Transverse colon (tissue), 4 donors: ENCODE results near the gene TUFT1. TPM values are rescaled to one million over a fixed set of nuclear protein-coding genes. Genes with fewer than 3 reads are reported as not detected.

Source experiments
- DNase-seq: peaks from one replicate; pipeline ENCODE4 v3.0.0-alpha.2; 2019
- H3K27ac ChIP-seq, 4 donors: fragments of 200-600 bp; sonication (generic); 2 replicates each; pipeline ENCODE4 v1.5.1; 2016 to 2018; ENCODE audit warnings: inconsistent platforms in 4 of 4
- H3K27me3 ChIP-seq: fragments of 200-600 bp; sonication (generic); 2 replicates; pipeline ENCODE4 v1.5.1; 2017; ENCODE audit warnings: inconsistent platforms
- H3K36me3 ChIP-seq, 4 donors: fragments of 200-600 bp; sonication (generic); 2 replicates each; pipeline ENCODE4 v1.5.1; 2017 to 2019; ENCODE audit warnings: inconsistent platforms in 4 of 4
- H3K4me1 ChIP-seq, 4 donors: fragments of 200-600 bp; sonication (generic); 2 replicates each; pipeline ENCODE4 v1.5.1; 2017 to 2020; ENCODE audit warnings: inconsistent platforms in 4 of 4
- H3K4me3 ChIP-seq, 4 donors: fragments of 200-600 bp; sonication (generic); 1 replicate in 1 of 4; 2 replicates in 3 of 4; pipeline versions ENCODE4 v1.5.1 to v1.6.1; 2017 to 2019; ENCODE audit warnings: inconsistent platforms in 4 of 4
- H3K9me3 ChIP-seq, 2 donors: fragments of 200-600 bp; sonication (generic); 2 replicates each; pipeline ENCODE4 v1.5.1; 2017 to 2019; ENCODE audit warnings: inconsistent platforms in 2 of 2
- EP300 ChIP-seq: sonication (generic); formaldehyde crosslinking; IDR thresholded peaks from one replicate; pipeline ENCODE4 v1.6.1; 2017; ENCODE audit warnings: antibody characterized with exemption, low read depth
- POLR2A ChIP-seq: fragments of 450-650 bp; IDR thresholded peaks from one replicate; pipeline ENCODE4 v1.6.1; 2016; ENCODE audit warnings: antibody characterized with exemption, mild to moderate bottlenecking, moderate library complexity
- POLR2AphosphoS5 ChIP-seq, 3 donors: sonication (generic); formaldehyde crosslinking; IDR thresholded peaks; one replicate each; pipeline ENCODE4 v1.6.1; 2016; ENCODE audit warnings: antibody characterized with exemption in 3 of 3
- WGBS, 2 donors: methylation state at CpG; one replicate each; pipeline ENCODE4 v1.1.5; 2018; ENCODE audit warnings: low coverage in 1 of 2; 5-methylcytosine and 5-hydroxymethylcytosine counted together
- in situ Hi-C, 4 donors: fragments of 200-750 bp; cut with MboI; loops; one replicate each; pipeline versions ENCODE4 v1.15.0 to v1.15.1; 2017; ENCODE audit warnings: low sequenced_read_pairs in 3 of 4, low pct_ligation_motif_present in 1 of 4, low pct_unique_long_range_greater_than_20kb in 1 of 4
- intact Hi-C: fragments of 100-400 bp; cut with DNase I; formaldehyde crosslinking; loops from one replicate; pipeline ENCODE4 v1.15.1; 2023; ENCODE audit warnings: low total_unique reads
- total RNA-seq, 4 donors: library from RNA; depleted of rRNA; stranded (reverse); fragments of >200 nt; gene quantifications; one replicate each; pipeline ENCODE4 v1.1.0, GENCODE V29; 2016
- TF ChIP-seq, protein P1 (sequence below), 5 experiments: fragments of 200-600 bp in 3 of 5; fragments of 450-650 bp in 2 of 5; sonication (generic) in 3 of 5; IDR thresholded peaks; 1 replicate in 2 of 5; 2 replicates in 3 of 5; pipeline ENCODE4 v1.5.1; 2016 to 2017; ENCODE audit warnings: antibody characterized with exemption in 5 of 5, inconsistent platforms in 3 of 5, mild to moderate bottlenecking in 2 of 5, moderate library complexity in 1 of 5

TUFT1 gene
- total RNA-seq, 4 donors from 2014 or later, result 22.8 to 65.5 (median 30.8) TPM

DNA sequence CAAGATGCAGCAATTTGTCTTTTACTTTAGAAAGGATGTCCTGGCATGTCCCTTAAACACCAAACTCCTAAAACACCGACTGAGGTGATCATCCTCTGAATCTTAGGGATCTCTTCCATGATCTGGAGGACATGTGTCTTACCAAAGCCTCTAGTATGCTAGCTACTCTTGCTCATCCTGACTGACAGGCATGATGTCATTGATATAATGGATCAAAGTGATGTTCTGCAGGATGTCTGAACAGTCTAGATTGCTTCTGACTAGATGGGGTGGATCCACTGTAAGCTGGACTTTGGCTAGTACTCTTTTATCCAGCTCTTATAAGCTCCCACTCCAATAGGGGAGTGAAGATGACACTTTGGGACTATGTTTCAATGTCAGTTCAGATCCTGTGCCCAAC, 40.2 kb upstream of the TUFT1 start:
- DNase-seq, result no peak
- H3K36me3 ChIP-seq, result no peaks in the 10 kb centered on the region
- peaks cover 0 to 27% (median 7%) of the 10 kb centered on the region in 4 donors for H3K4me1 ChIP-seq
- H3K27ac ChIP-seq, result peak overlapping the region; percentile 30 to 68 (median 59)
- peak in 2 of 3 donors; percentile 23 to 33 for TF ChIP-seq POLR2AphosphoS5 (IDR thresholded peaks at IDR 0.05)
- TF ChIP-seq EP300, result no peak
- intact Hi-C loops, result no loop called here
- 100% methylated on average over 1 of the region's 1 CpG; no CpG with 5 or more reads in 1 of the 2 donors for WGBS, 2 donors
- H3K9me3 ChIP-seq, result no peaks in the 10 kb centered on the region
- in situ Hi-C loops, result no loop called here
- no peaks in the 10 kb centered on the region for H3K27me3 ChIP-seq
- no peak overlapping the region for H3K4me3 ChIP-seq

DNA sequence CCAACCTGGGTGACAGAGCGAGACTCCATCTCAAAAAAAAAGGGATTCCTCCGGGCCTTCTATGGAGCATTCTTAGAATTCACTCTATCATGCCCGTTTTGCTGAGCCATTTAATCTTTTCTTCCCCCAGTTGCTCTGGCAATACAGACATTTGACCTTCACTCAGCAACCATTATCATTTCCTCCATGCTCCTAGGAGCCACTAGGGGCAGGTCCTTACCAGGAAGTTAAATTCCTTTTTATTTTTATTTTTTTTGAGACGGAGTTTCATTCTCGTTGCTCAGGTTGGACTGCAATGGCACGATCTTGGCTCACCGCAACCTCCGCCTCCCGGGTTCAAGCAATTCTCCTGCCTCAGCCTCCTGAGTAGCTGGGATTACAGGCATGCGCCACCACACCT, 38.6 kb upstream of the TUFT1 start:
- intact Hi-C loops (no loop called here), in situ Hi-C loops (no loop called here)
- Histone ChIP-seq H3K4me1 (peaks cover 0 to 24% (median 5%) of the 10 kb centered on the region in 4 donors), H3K27me3 (no peaks in the 10 kb centered on the region), H3K4me3 (no peak overlapping the region), H3K9me3 (no peaks in the 10 kb centered on the region), H3K27ac (peak overlapping the region; percentile 1 to 68 (median 54)), H3K36me3 (no peaks in the 10 kb centered on the region)
- DNase-seq, result peak; percentile 18
- WGBS, 2 donors, result 57 to 100% methylated on average over 2 to 10 of the region's 10 CpGs
- TF ChIP-seq, protein P1, sequence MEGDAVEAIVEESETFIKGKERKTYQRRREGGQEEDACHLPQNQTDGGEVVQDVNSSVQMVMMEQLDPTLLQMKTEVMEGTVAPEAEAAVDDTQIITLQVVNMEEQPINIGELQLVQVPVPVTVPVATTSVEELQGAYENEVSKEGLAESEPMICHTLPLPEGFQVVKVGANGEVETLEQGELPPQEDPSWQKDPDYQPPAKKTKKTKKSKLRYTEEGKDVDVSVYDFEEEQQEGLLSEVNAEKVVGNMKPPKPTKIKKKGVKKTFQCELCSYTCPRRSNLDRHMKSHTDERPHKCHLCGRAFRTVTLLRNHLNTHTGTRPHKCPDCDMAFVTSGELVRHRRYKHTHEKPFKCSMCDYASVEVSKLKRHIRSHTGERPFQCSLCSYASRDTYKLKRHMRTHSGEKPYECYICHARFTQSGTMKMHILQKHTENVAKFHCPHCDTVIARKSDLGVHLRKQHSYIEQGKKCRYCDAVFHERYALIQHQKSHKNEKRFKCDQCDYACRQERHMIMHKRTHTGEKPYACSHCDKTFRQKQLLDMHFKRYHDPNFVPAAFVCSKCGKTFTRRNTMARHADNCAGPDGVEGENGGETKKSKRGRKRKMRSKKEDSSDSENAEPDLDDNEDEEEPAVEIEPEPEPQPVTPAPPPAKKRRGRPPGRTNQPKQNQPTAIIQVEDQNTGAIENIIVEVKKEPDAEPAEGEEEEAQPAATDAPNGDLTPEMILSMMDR (IDR thresholded peaks at IDR 0.05), result peak in 4 of 5 experiments; percentile 35 to 72 (median 49)
- TF ChIP-seq POLR2A, result no peak

DNA sequence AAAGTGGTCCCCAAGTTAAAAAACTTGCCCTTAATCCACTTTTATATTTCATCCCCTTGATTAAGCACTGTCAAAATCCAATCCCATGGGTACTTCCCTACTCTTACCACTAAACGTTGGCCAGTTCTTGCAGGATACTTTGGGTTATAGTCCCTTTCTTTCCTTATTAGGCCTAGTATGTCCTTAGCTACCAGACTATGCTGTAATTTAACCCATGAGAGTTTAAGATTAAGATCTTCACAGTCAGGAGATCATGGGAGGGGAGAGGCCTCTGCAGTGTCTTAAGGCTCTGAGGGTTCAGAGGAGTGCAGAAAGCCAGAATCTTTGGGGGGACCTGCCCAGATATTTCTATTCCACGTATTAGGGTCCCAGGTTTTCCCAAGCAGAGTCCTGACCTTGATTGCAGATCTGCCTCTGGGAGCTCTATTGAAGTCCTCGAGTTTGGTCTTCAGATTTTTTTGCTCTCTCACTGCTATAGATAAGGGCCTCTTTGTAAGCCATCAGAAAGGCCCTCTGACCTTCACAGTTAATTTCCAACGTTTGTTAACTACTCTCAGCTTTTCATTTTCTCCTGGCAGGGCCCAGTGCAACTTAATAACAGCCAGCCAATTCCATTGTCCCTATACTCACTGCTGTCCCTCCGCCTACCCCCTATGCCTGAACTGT, 37.9 kb upstream of the TUFT1 start:
- H3K36me3 ChIP-seq, result no peaks in the 10 kb centered on the region
- DNase-seq, result no peak
- H3K9me3 ChIP-seq, result no peaks in the 10 kb centered on the region
- peak overlapping the region; percentile 1 to 68 (median 54) for H3K27ac ChIP-seq
- in situ Hi-C loops (no loop called here), intact Hi-C loops (no loop called here)
- H3K27me3 ChIP-seq, result no peaks in the 10 kb centered on the region
- peaks cover 0 to 24% (median 5%) of the 10 kb centered on the region in 4 donors for H3K4me1 ChIP-seq
- no peak overlapping the region for H3K4me3 ChIP-seq
- 55 to 58% methylated on average over 2 to 5 of the region's 5 CpGs for WGBS, 2 donors
- TF ChIP-seq POLR2A (no peak), EP300 (no peak), POLR2AphosphoS5 (IDR thresholded peaks at IDR 0.05) (no peak)
- TF ChIP-seq, protein P1 (IDR thresholded peaks at IDR 0.05), result no peak

DNA sequence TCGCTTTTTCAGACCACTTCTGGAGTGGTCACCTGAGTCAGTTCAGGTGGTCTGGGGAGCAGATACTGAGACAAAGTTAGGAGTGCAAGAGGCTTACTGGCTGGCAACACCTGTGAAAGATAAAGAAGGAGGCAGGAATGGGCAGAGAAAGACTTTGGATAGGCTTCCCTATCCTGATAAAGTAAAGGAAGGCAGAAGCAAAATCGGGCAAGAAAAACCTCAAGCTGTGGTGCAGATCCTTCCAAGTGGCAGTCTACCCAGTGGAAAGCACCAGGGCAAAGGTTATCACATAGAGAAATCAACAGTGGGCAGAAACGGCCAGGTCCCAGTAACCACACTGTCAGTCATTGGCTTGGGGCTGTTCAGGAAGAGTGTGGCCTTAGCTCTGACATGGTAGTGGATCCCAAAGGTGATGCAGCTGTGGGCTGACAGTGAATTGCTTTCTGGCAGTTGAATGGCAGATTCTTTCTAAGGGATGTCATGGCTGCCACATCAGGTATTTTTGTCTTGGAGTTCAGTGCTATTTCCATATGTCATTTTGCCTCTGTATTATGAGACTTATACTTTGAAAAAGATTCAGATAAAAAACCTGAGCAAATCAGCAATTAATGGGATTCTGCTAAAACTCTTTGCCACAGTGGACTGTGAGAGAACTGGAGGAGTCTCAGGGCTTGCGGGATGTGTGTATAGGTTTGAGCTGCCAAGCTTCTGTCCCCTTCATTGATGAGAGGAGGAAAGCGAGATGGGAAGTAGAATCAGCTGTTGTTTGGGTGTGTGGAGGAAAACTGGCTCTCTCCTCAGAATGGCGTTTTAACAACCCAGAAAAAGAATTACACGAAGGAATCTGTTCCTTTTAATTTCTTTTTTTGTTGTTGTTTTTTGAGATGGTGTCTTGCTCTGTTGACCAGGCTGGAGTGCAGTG, 37.0 kb upstream of the TUFT1 start:
- in situ Hi-C loops, result no loop called here
- peak overlapping the region in 1 of 4 donors; percentile 68 for H3K27ac ChIP-seq

More for the DNA sequence above, 37.0 kb upstream of the TUFT1 start:
- peaks cover 0 to 27% (median 5%) of the 10 kb centered on the region in 4 donors for H3K4me1 ChIP-seq
- no peaks in the 10 kb centered on the region for H3K27me3 ChIP-seq
- no peaks in the 10 kb centered on the region for H3K9me3 ChIP-seq
- H3K4me3 ChIP-seq, result no peak overlapping the region
- DNase-seq, result no peak
- 61 to 70% methylated on average over 3 to 7 of the region's 7 CpGs for WGBS, 2 donors
- intact Hi-C loops, result no loop called here
- H3K36me3 ChIP-seq, result no peaks in the 10 kb centered on the region
- TF ChIP-seq POLR2A, result no peak
- TF ChIP-seq POLR2AphosphoS5 (IDR thresholded peaks at IDR 0.05), result no peak
- no peak for TF ChIP-seq EP300
- TF ChIP-seq, protein P1 (IDR thresholded peaks at IDR 0.05), result no peak
